NCI-H446 treated with DMSO at 0.1 percent for 48 hours (cell line): ENCODE results near the gene RPAIN.
A peak's percentile ranks its signal among the peaks of the same experiment; 100 is the strongest.

ENCODE experiments used
- DNase-seq: peaks from one replicate; lab custom pipeline; 2025; lab: John Stamatoyannopoulos, UW

Gene RPAIN

GRCh38 chr17:5419959-5420653 is at the start of gene RPAIN:
RPAIN (plus strand) TSS chr17:5420182; CDS start chr17:5420211, 29 bp downstream.
- peak; percentile 84 for DNase-seq

GRCh38 chr17:5370411-5370810 is 49.6 kb upstream of the RPAIN start:
- no peak for DNase-seq

- no peak for DNase-seq
Observed at GRCh38 chr17:5373112-5373511, 46.9 kb upstream of the RPAIN start.

GRCh38 chr17:5378566-5379207 is 41.3 kb upstream of the RPAIN start:
- DNase-seq, result no peak

GRCh38 chr17:5379351-5380107 is 40.5 kb upstream of the RPAIN start:
- DNase-seq, result no peak

GRCh38 chr17:5380491-5381135 is 39.4 kb upstream of the RPAIN start:
- DNase-seq, result no peak

GRCh38 chr17:5381542-5381941 is 38.4 kb upstream of the RPAIN start:
- DNase-seq, result no peak

- no peak for DNase-seq
Observed at GRCh38 chr17:5391678-5392077, 28.3 kb upstream of the RPAIN start.

GRCh38 chr17:5396612-5397011 is 23.4 kb upstream of the RPAIN start:
- DNase-seq, result no peak

GRCh38 chr17:5399767-5400166 is 20.2 kb upstream of the RPAIN start:
- no peak for DNase-seq

- DNase-seq, result no peak
Observed at GRCh38 chr17:5405400-5405799, 14.6 kb upstream of the RPAIN start.

- DNase-seq, result no peak
Observed at GRCh38 chr17:5408186-5408585, 11.8 kb upstream of the RPAIN start.

GRCh38 chr17:5410594-5411272 is 9.2 kb upstream of the RPAIN start:
- DNase-seq, result no peak

- DNase-seq, result no peak
Observed at GRCh38 chr17:5413682-5414081, 6.3 kb upstream of the RPAIN start.

- no peak for DNase-seq
Observed at GRCh38 chr17:5416901-5417300, 3.1 kb upstream of the RPAIN start.

- DNase-seq, result no peak
Observed at GRCh38 chr17:5418858-5419355, 1.1 kb upstream of the RPAIN start.

- DNase-seq, result peak; percentile 96
Observed at GRCh38 chr17:5419356-5419958, 525 bp upstream of the RPAIN start, which contains the start of gene NUP88. NUP88 (minus strand) TSS chr17:5419662; CDS start chr17:5419650, 12 bp downstream.

GRCh38 chr17:5422505-5422904 is 2.5 kb downstream of the RPAIN start:
- no peak for DNase-seq

GRCh38 chr17:5424909-5425308 is 4.9 kb downstream of the RPAIN start:
- DNase-seq, result no peak

- DNase-seq, result no peak
Observed at GRCh38 chr17:5425826-5426225, 5.8 kb downstream of the RPAIN start.

- no peak for DNase-seq
Observed at GRCh38 chr17:5429191-5429887, 9.4 kb downstream of the RPAIN start.
